ENCODE measurements around the gene UBAP2L. TPM values are rescaled to one million over a fixed set of nuclear protein-coding genes. Genes with fewer than 3 reads are reported as not detected.

Gene UBAP2L
- total and polyA plus RNA-seq, 2 experiments from 2014 or later: 98.5 to 157 TPM

GRCh38 chr1:154220071-154220969, at the start of gene UBAP2L (continued):
- TF ChIP-seq REST (IDR thresholded peaks at IDR 0.05; ENCODE audit: unreplicated experiment) (no peak), CTCF (conservative IDR thresholded peaks at IDR 0.05; ENCODE audit: low read depth in 2 of 2) (no peak)

- H3F3A ChIP-seq (replicated peaks; ENCODE audit: low read depth): peaks cover 28% of the 10 kb centered on the region
- H3K27me3 ChIP-seq (ENCODE audit: insufficient read depth): no peaks in the 10 kb centered on the region
- H3K9me3 Mint-ChIP-seq: no peaks in the 10 kb centered on the region
- peaks cover 91% of the 10 kb centered on the region for H3K79me2 ChIP-seq (replicated peaks; ENCODE audit: insufficient read depth)
- no peaks in the 10 kb centered on the region for H3K9me2 ChIP-seq (ENCODE audit: insufficient read depth)
- H3K36me3 ChIP-seq (ENCODE audit: insufficient read depth): peaks cover 67% of the 10 kb centered on the region
- peaks cover 87% of the 10 kb centered on the region for H3K36me3 Mint-ChIP-seq (ENCODE audit: low read depth)
- no peak for ATAC-seq
- no peak for DNase-seq (ENCODE audit: low spot score)
- no peak overlapping the region for H2AFZ ChIP-seq
- peaks cover 69% of the 10 kb centered on the region for H4K20me1 ChIP-seq (replicated peaks; ENCODE audit: insufficient read depth)
- H3K4me1 ChIP-seq (ENCODE audit: insufficient read depth): no peaks in the 10 kb centered on the region
- H3K4me3 ChIP-seq: no peak overlapping the region
- no peak overlapping the region for H3K27ac ChIP-seq (ENCODE audit: low read depth)
- H3K27ac Mint-ChIP-seq: no peak overlapping the region
- no peak overlapping the region for H3K4me3 Mint-ChIP-seq
- TF ChIP-seq CTCF (conservative IDR thresholded peaks at IDR 0.05; ENCODE audit: low read depth in 2 of 2) (no peak), ZNF114 (CRISPR knock-in tag; IDR thresholded peaks at IDR 0.05) (no peak), STAT1 (IDR thresholded peaks at IDR 0.05; ENCODE audit: unreplicated experiment) (no peak), NANOG (IDR thresholded peaks at IDR 0.05; ENCODE audit: borderline replicate concordance) (no peak), ZNF462 (CRISPR knock-in tag; IDR thresholded peaks at IDR 0.05) (no peak), EZH2 (IDR thresholded peaks at IDR 0.05; ENCODE audit: low read depth, unreplicated experiment) (no peak), EZH2phosphoT487 (IDR thresholded peaks at IDR 0.05; ENCODE audit: unreplicated experiment) (no peak), CREB1 (CRISPR knock-in tag; IDR thresholded peaks at IDR 0.05; ENCODE audit: low read depth) (no peak), ZNF331 (CRISPR knock-in tag; IDR thresholded peaks at IDR 0.05; ENCODE audit: low read depth) (no peak)
- no peak overlapping the region for H3K4me2 ChIP-seq
- H3K4me1 Mint-ChIP-seq: no peaks in the 10 kb centered on the region
- H3K27me3 Mint-ChIP-seq (ENCODE audit: insufficient read depth, low read depth, poor library complexity): no peaks in the 10 kb centered on the region
These were observed 49.6 kb upstream of the UBAP2L start for GRCh38 chr1:154171223-154171583.

All from GM23338 (cell line).